ENCODE measurements around the gene TNRC18.

TNRC18 gene

GRCh38 chr7:5382281-5382892 lies 41.2 kb downstream of the TNRC18 start:
- DNase-seq = peak; percentile 89
- Histone ChIP-seq H3K4me1 (peaks cover 10% of the 10 kb centered on the region), H3K36me3 (peaks cover 5% of the 10 kb centered on the region; the same call in 1 of the 2 replicates)

GRCh38 chr7:5381071-5381772 lies 42.4 kb downstream of the TNRC18 start:
- Histone ChIP-seq H3K4me3 (ENCODE audit: low read depth, low read length) (no peak overlapping the region), H3K36me3 (no peaks in the 10 kb centered on the region; the same call in 1 of the 2 replicates), H3K27me3 (no peaks in the 10 kb centered on the region), H3K9me3 (no peaks in the 10 kb centered on the region), H3K4me1 (peaks cover 10% of the 10 kb centered on the region)
- TF ChIP-seq CTCF (IDR thresholded peaks at IDR 0.05; ENCODE audit: low read depth, low read length) = no peak
- DNase-seq = no peak

More at GRCh38 chr7:5382281-5382892, 41.2 kb downstream of the TNRC18 start:
- no peak for TF ChIP-seq CTCF (IDR thresholded peaks at IDR 0.05; ENCODE audit: low read depth, low read length)
- Histone ChIP-seq H3K27me3 (no peaks in the 10 kb centered on the region), H3K4me3 (ENCODE audit: low read depth, low read length) (peak overlapping the region; percentile 5), H3K9me3 (no peaks in the 10 kb centered on the region)

- Histone ChIP-seq H3K27me3 (no peaks in the 10 kb centered on the region), H3K9me3 (no peaks in the 10 kb centered on the region), H3K4me1 (peaks cover 10% of the 10 kb centered on the region), H3K4me3 (ENCODE audit: low read depth, low read length) (no peak overlapping the region), H3K36me3 (no peaks in the 10 kb centered on the region)
- no peak for TF ChIP-seq CTCF (IDR thresholded peaks at IDR 0.05; ENCODE audit: low read depth, low read length)
- no peak for DNase-seq
Measured at GRCh38 chr7:5380350-5381070, 43.1 kb downstream of the TNRC18 start.

GRCh38 chr7:5379546-5379945 lies 44.1 kb downstream of the TNRC18 start:
- no peak for TF ChIP-seq CTCF (IDR thresholded peaks at IDR 0.05; ENCODE audit: low read depth, low read length)
- Histone ChIP-seq H3K9me3 (no peaks in the 10 kb centered on the region), H3K36me3 (no peaks in the 10 kb centered on the region), H3K27me3 (no peaks in the 10 kb centered on the region), H3K4me3 (ENCODE audit: low read depth, low read length) (no peak overlapping the region), H3K4me1 (peaks cover 10% of the 10 kb centered on the region)
- DNase-seq = no peak

- peaks cover 7% of the 10 kb centered on the region for H3K4me1 ChIP-seq
- H3K27me3 ChIP-seq = no peaks in the 10 kb centered on the region
- no peak for DNase-seq
- no peak overlapping the region for H3K4me3 ChIP-seq (ENCODE audit: low read depth, low read length)
- no peaks in the 10 kb centered on the region; the same call in 1 of the 2 replicates for H3K36me3 ChIP-seq
- no peak for TF ChIP-seq CTCF (IDR thresholded peaks at IDR 0.05; ENCODE audit: low read depth, low read length)
- no peaks in the 10 kb centered on the region for H3K9me3 ChIP-seq
Measured at GRCh38 chr7:5377816-5378215, 45.8 kb downstream of the TNRC18 start.

Data from BE2C (cell line).